HG03039 (cell line): ENCODE measurements around the gene LRRC14B.
"Not testable (repeated sequence)": the region's sequence is repeated elsewhere in the genome, so short reads cannot be mapped to it uniquely, and the experiment has no call there.

Source experiments
- ATAC-seq: cut with Tn5 transposase; IDR thresholded peaks from one replicate; pipeline ENCODE4 v1.9.1; 2021; ENCODE audit warnings: mild to moderate bottlenecking, moderate library complexity; ENCODE audit not compliant: unreplicated experiment

LRRC14B gene

GRCh38 chr5:190366-191035, 794 bp upstream of the LRRC14B start:
- ATAC-seq, result no peak

GRCh38 chr5:191949-192690, 825 bp downstream of the LRRC14B start:
- no peak for ATAC-seq

GRCh38 chr5:192691-192969, 1.3 kb downstream of the LRRC14B start:
- ATAC-seq, result no peak

- no peak for ATAC-seq
These were observed 1.9 kb downstream of the LRRC14B start for GRCh38 chr5:192970-193831.

- ATAC-seq, result no peak
These were observed 2.8 kb downstream of the LRRC14B start for GRCh38 chr5:194102-194501.

GRCh38 chr5:194603-195209, 3.4 kb downstream of the LRRC14B start:
- no peak for ATAC-seq

- no peak for ATAC-seq
These were observed 4.3 kb downstream of the LRRC14B start for GRCh38 chr5:195401-196160.

- no peak for ATAC-seq
These were observed 5.1 kb downstream of the LRRC14B start for GRCh38 chr5:196350-196749.

GRCh38 chr5:197031-197430, 5.7 kb downstream of the LRRC14B start:
- ATAC-seq, result not testable (repeated sequence)

GRCh38 chr5:197892-198489, 6.7 kb downstream of the LRRC14B start:
- ATAC-seq, result no peak

- ATAC-seq, result no peak
These were observed 7.4 kb downstream of the LRRC14B start for GRCh38 chr5:198516-199196.

GRCh38 chr5:199197-199949, 8.1 kb downstream of the LRRC14B start:
- ATAC-seq, result no peak

- no peak for ATAC-seq
These were observed 8.8 kb downstream of the LRRC14B start for GRCh38 chr5:199950-200645.

GRCh38 chr5:200985-201384, 9.7 kb downstream of the LRRC14B start:
- no peak for ATAC-seq

GRCh38 chr5:201672-202071, 10.4 kb downstream of the LRRC14B start:
- no peak for ATAC-seq

GRCh38 chr5:203246-203930, 12.1 kb downstream of the LRRC14B start:
- no peak for ATAC-seq

- no peak for ATAC-seq
These were observed 12.7 kb downstream of the LRRC14B start for GRCh38 chr5:204001-204400.

- ATAC-seq, result no peak
These were observed 13.2 kb downstream of the LRRC14B start for GRCh38 chr5:204462-204861.
